NCI-H82 treated with DMSO at 0.1 percent for 48 hours (cell line): ENCODE data around the gene KCNQ5.
A peak's percentile ranks its signal among the peaks of the same experiment; 100 is the strongest.

ENCODE experiments used
- DNase-seq: peaks from one replicate; lab custom pipeline; 2025; ENCODE audit not compliant: unreplicated experiment; lab: John Stamatoyannopoulos, UW

The KCNQ5 gene

DNA sequence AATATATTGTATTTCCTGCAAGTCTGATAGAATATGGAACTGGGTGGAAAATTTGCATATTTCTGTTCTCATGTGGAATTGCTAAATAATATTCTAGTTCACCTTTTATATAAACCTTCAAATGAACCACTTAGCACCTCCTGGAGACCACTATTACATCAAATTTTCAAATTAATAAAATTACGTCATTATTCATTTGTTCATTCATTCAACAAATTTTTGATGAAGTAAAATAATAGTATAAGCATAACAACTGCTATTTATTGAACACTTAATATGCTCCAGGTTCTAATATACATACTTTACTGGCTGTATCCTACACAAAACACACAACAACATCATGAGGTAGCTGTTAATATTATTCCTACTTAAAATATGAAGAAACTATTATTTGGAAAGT lies 215.1 kb downstream of the KCNQ5 start:
- no peak for DNase-seq

DNA sequence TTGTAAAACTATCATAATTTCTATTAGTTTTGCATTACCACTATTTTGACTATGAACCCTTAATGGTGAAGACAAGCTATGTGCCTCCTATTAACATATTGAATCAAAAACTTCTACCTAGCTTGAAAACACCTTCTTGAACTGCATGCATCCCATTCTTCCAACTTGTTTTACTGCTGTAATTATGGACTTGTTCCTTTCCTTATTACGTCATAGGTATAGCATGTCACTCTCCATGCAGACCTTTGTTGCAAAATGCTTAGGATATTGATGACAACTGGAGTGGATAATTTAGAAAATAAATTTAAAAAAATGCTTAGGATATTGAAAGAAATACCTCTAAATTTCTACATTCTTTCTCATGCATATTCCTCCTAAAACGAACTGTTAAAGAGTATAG lies 219.3 kb downstream of the KCNQ5 start:
- no peak for DNase-seq

DNA sequence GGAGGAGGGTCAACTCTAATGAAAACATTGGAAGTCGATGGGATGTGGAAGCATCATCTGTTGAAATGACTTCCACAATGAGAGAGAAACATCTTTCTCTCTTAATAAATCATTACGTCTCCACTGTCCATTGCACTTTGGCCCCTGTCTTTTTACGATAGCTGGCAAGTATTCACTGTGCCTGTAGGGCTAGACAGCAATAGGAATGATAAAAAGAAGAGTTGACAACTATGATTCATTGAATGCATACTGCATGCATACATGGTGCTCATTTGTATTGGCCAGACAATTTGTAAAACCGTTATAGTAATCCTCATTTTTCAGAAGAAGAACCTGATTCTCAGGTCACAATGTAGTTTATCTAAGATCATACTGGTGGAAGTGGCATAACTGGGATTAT lies 220.3 kb downstream of the KCNQ5 start:
- DNase-seq = no peak

DNA sequence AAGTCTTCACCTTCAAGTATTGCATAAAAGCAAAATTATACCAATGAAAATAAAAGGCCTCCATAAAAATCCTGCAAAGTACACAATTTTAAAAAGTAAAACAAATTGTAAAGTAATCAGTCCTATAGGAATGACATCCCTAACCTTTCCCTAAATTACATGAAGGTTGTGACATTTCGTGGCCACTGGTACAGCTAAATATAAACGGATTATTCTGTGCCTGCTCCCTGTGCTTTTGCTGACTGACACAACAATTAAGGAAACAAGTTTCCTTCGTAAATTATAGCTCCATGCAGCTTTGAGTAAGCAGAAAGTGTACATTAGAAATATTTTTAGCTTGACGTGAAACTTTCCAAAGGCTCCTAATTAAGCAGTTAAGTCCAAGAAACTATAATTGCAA lies 222.8 kb downstream of the KCNQ5 start:
- no peak for DNase-seq

DNA sequence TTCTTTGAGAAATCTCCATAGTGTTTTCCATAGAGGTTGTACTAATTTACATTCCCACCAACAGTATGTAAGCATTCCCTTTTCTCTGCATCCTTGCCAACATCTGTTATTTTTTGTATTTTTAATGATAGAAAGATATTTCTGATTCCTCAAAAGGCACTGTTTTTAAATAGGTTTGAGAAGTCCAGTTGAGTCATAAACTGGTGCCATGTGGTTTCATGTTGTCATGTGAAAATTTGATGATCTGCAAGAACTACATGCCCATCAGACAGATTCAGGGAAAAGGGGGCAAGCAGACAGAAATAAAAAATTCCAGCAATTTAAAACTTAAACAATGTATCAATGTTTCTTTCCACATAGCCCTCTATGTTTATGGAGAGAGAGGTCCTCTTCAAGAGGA lies 227.5 kb downstream of the KCNQ5 start:
- DNase-seq = no peak

DNA sequence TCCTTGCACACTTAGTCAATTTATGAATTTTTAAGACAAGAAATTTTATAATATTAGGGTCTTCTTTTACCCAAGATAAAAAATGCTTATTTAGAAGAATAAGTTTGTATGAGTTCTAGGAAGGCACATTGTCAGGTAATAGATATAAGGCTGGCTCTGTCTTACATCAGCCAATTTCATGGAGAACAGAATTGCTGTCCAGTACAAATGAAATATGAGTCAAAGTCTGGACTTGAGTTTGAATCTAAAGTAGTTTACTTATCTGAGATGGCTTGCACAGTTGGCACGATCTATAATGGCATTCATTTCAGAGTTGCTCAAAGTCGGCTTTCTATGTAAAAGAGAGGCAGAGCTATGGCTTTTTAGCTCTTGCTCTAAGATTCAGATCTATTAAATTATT lies 228.2 kb downstream of the KCNQ5 start:
- no peak for DNase-seq

DNA sequence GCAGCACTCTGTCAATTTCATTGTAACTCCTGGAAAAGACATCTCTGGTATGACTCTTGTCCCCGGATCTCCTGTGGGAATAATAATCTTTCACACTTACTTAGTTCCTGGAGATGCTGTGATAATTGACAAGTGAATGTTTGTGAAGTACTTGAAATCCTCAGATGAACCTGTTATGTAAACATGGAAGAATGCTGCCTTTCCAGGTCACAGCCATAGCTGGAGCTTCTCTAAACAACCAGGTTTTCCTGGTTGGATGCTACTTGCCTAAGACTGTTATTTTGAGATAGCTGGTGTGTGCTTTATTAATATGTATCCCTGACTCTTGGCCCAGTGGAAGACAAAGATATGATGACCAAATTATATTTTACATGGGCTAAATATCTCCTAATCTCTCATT lies 228.6 kb downstream of the KCNQ5 start:
- no peak for DNase-seq

DNA sequence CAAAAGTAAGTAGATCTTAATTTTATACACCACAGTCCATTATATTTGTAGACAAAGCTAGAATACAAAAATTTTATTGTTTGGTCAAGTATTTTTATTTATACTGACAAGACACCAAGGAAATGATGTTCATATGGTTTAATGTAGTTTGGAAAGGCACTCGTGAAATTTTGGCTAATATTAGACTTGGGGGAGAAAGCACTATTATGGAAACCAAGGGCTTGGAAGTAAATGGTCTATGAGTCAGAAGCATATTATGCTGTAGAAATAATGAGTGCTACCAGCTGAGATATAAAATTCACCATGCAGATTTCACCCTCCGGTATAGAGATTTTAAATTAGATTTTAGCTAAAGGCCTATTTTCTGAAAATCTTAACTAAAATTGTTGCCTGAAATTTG lies 233.6 kb downstream of the KCNQ5 start:
- DNase-seq = no peak

DNA sequence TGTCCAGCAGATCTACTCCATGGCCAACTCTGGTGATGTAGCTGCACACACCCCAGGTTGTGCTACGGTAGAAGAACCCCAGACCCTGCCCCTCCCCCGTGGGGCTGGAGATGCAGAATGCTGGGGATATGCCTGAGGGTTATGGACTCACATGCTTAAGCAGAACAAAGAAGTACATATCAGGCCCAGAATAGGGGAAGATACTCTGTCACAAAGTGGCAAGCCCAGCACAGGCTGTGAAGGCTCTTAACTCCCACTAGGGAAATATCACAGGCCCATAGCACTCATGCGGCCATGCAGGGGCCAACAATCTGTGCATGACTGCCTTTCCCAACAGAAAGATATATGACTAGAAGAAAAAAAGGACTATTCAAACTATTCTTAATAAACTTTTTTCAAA lies 234.9 kb downstream of the KCNQ5 start:
- no peak for DNase-seq

DNA sequence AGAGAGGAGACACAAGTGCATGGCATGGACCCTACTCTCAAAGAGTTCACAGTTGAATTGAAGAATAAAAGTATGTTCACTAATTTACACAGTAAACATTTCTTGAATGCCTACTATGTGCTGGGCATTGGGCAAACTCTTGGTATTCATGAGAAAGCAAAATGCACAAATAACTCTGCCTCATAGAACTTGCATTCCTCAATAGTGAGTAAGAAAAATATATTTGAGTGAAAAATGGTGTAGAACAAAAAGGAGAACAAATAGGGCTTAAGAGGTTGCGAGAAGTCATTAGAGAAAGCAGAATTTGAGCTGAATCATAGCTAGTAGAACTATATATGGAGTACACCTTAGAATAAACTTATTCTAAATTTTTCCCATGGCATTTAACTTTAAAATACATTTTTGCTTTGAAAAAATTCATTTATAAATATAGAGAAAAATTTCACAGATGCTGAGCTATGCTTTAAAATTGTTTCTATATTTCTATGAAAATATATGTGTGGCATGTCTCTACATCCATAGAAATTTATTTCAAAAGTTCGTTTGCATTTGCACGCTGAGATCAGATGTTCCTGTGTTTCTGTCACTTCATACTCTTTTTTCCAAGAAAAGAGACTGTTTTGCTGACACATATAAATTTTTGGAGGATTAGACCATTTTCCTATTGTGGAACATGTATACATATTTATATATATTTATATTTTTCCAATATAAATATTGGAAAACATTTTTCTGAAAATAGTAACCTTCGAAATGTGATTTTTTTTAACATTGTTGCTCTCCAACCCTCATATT lies 236.1 kb downstream of the KCNQ5 start:
- DNase-seq = no peak

DNA sequence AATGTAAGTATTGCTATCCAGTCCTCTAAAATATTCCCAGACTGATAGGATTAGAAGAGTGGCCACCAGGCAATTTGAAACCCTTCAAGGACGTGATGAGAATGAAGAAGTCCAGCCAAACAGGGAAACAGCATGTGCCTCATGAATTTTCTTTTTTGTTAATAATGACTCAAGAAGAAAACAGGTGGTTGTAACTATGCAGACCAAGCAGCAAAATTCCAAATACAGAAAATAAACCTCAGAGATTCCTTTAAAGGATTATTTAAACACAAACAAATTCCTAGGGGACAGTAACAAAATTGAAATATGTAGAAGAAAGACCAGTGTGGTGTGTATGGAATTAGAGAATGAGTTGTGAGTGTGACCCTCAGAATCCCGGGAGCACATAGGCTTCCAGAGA lies 239.2 kb downstream of the KCNQ5 start:
- DNase-seq = no peak

DNA sequence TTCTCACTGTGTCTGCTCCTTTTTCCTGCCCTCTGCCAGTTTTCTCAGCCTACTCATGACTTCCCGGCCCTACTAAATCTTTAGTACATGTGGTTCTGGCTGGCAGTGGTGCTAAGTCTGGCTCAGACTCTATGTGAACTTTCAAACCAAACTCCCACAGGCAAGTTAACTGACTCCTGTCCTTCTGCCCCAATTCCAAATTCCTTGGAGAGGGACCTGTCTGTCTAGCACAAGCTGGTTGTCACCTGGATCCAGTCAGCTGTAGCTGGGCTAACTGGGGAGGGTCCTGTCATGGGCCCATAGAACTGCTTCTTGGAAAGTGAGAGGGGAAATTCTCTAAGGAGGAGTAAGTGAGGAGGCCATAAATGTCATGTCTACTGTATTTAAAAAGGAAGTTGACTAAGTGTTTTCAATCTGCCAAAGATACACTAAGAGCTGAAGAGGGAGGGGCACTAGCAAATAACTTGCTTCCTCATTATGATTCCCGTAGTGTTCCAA lies 240.1 kb downstream of the KCNQ5 start:
- no peak for DNase-seq

DNA sequence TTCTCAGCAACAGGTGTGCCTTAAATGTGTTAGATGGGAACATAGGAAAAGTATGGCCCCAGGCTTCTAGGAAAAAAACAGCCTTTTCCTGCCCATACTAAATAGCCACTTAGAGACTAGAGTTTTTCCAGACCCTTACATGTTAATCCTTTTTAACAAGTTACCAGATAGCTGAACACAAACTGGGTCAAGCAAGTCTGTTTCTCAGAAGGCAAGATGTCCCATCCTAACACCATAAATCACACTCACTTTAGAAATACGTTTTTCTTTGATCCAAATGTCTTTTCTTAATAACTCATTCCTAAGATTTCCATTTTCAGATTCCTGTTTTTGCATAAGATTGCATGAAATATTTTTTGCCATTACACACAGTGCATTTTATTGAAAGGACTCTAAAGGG lies 241.3 kb downstream of the KCNQ5 start:
- no peak for DNase-seq

DNA sequence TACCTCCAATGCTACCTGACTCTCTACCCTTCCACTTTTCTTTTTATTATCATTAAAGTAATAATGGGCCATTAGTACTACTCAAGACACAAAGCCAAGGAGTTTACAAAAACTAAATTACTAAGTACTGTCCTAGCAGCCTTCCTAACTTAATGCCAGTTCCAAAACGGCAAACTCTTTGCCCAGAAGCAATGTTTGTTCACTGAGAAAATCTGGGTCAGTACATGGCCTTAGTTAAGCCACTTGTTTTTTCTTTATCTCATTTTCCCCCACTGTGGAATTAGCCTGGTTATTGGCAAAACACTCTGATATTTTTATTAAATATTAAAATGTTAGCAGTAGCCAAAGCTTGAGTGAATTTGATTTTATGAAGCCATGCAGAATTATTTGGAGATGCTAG lies 242.4 kb downstream of the KCNQ5 start:
- no peak for DNase-seq

DNA sequence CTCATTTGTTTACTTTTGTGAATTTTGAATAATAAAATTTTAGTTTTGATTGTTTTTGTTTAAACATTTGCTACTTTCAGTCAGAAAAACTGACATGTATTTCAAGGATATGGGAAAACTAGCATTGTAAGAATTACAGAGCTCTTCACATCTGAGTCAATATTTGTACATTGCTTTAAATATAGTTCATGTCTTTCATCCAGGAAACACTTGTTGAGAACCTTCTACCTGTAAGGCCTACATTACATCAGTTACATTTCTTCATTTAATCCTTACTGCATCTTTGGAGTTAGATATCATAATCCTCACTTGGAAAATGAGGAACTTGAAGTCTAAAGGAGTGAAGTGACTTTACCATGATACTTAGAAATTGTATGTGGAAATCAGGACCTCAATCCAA lies 242.9 kb downstream of the KCNQ5 start:
- no peak for DNase-seq

DNA sequence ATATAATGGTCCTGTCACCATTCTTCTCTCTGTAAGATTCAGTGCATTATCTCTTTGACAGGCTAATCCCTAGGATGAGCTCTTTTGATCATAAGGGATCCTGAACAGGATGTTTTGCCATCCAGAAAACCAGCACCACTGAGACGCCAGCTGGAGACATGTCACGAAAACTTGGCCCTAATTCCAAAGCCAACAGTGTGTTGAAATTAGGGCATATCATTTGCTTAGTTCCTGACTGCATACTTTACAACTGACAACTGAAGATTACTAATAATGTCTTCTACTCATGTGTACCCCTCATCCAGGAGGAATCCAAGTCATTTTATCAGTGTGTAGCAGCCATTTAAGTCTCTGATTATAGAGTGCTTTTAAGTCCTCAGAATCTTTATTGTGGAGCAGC lies 243.6 kb downstream of the KCNQ5 start:
- peak; percentile 45 for DNase-seq

DNA sequence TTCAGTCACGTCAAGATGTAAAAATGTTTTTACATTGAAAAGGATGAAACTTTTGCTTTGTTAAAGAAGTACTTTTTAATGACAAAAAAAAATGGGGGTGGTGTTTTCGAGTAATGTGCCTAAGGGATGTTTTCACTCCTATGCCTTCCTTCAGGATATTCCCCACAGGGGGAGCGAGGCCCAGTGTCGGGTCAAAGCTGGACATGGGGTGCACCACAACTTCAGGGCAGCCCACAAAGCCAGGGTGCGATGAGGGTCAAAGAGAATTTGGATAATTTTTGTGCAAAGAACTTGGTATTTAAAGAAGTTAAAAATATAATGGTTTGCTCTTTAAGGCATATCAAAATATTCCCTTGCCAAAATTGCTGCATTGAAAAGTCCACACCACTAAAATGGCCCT lies 247.8 kb downstream of the KCNQ5 start:
- no peak for DNase-seq

DNA sequence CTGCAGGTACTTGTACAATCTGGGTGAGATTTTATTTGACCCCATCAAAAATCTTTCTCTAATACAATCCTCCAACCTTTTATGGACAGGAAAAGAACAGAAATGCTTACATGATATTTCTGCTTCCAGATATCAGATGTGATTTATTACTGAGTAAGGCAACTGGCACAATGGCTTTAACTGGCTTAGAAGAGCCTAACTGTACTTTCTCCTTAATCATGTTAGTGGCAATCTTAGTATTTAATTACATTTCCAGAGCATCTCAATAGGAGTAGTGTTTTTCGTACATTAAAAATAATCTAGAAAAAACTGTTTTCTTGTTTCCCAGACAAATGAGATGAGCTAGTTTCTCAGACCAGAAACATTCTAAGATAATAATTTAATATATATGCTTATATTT lies 251.6 kb downstream of the KCNQ5 start:
- peak; percentile 88 for DNase-seq

DNA sequence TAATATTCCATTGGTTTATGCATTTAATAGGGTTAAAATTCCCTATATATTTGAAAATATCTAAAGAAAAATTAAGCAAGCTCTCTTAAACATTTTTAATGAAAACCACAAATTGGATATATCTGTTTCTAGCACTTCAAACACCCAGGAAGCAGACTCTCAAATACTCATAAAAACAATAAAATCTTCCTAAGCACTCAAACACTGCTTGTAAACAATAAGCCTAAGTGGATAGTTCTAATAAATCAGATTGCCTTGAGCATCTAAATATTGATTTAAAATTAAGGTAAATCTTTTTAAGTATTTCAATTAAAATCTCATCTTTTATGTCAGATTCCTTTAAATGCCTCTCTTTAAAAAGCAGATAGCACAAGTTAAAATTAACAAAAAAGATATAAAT lies 254.4 kb downstream of the KCNQ5 start:
- DNase-seq = no peak

DNA sequence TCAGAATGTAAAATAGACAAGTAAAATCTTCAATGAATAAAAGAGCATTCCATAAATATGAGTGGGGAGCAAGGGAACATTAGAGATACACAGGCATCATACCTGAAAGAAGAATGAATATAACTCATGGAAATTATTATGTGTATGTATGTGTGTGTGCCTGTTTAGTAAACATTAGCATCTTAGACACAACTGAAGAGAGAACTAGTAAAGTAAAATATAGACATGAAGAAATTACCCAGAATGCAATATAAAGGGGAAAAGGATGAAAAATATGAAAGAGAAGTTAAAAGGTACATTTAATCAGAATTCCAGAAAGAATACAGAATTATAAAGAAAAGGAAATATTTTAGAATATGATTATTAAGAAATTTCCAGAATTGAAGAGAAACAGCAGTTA lies 264.3 kb downstream of the KCNQ5 start:
- no peak for DNase-seq

DNA sequence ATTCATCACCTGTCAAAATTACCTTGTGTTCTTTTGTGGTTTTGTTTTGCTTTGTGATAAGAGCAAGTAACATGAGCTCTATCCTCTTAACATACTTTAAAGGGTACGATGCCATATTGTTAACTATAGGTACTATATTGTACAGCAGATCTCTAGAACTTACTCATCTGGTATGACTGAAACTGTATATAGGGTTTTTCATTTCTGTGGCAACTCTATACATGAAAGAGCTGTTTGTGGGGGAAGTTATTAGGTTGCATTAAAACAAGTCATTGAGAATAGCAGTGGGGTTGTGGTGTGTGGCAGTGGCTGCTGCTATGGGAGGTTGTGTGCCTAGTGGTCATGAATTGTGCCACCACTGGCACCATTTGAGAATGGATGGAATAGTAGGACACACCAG lies 268.4 kb downstream of the KCNQ5 start:
- DNase-seq = no peak

DNA sequence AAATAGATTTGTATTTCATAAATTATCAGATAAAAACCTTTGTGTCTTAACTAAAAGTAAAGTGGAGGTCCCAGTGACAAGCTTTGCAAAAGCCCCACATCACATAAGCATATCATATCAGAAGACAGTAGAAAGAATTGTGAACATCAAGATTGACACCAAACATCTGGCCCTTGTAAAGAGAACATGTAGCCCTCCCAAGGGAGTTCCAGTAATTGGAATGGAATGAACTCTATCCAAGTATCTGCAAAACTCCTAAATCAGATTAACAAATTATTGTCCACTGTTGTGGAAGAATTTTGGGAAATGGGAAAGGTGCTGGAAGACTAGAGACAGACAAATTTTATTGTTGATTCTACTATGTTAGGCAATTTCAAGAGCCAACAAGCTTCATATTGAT lies 268.8 kb downstream of the KCNQ5 start:
- no peak for DNase-seq

DNA sequence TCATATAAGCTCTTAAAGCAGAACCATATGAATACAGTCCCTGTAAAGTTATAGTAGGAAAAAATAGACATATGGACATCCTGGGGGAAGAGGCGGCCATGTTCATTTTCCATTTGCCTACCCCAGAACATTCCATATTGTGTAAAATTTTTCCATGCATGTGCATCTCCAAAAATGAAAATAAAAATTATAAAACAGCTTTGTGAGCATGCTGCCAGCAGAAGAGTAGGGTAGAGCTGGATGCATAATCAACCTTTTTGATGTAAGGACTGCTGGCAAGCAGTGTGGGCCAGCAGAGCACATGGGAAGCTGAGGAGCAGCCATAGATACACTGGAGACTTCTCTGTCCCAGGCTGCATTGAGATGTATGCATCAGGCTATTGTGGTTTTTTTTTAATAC lies 271.0 kb downstream of the KCNQ5 start:
- DNase-seq = no peak
